HEK293 (cell line): Measurements from ENCODE around the gene PSAPL1.

Source experiments
- CTCF ChIP-seq: fragments of 450-650 bp; formaldehyde crosslinking; IDR thresholded peaks from 2 replicates; pipeline ENCODE4 v1.5.1; 2016; ENCODE audit warnings: missing biosample characterization, missing genetic modification characterization
- ZBTB7A ChIP-seq: fragments of 450-650 bp; formaldehyde crosslinking; IDR thresholded peaks from 2 replicates; pipeline ENCODE4 v1.5.1; 2016; ENCODE audit warnings: low read depth, missing biosample characterization, missing genetic modification characterization

GRCh38 chr4:7393601-7394575 is 40.8 kb downstream of the PSAPL1 start:
- TF ChIP-seq ZBTB7A (tag by site-specific recombination) (no peak), CTCF (tag by site-specific recombination) (no peak)
